HG02798 (cell line): ENCODE measurements around the gene ESYT2.
"Not testable (repeated sequence)": the region's sequence is repeated elsewhere in the genome, so short reads cannot be mapped to it uniquely, and the experiment has no call there.

Experiments used
- ATAC-seq: cut with Tn5 transposase; IDR thresholded peaks from one replicate; pipeline ENCODE4 v1.9.1; 2021; ENCODE audit warnings: mild to moderate bottlenecking; ENCODE audit not compliant: unreplicated experiment, poor library complexity

ESYT2 gene

GRCh38 chr7:158703679-158704523 is 125.4 kb downstream of the ESYT2 start:
- not testable (repeated sequence) for ATAC-seq

GRCh38 chr7:158702944-158703343 is 126.4 kb downstream of the ESYT2 start:
- ATAC-seq = no peak

GRCh38 chr7:158702196-158702595 is 127.1 kb downstream of the ESYT2 start:
- ATAC-seq = no peak

- ATAC-seq = no peak
Measured at GRCh38 chr7:158700008-158700407, 129.3 kb downstream of the ESYT2 start.

GRCh38 chr7:158699341-158699740 is 130.0 kb downstream of the ESYT2 start:
- ATAC-seq = no peak

- ATAC-seq = no peak
Measured at GRCh38 chr7:158698657-158699195, 130.6 kb downstream of the ESYT2 start.

- not testable (repeated sequence) for ATAC-seq
Measured at GRCh38 chr7:158697597-158697996, 131.7 kb downstream of the ESYT2 start.

GRCh38 chr7:158695726-158696452 is 133.4 kb downstream of the ESYT2 start:
- ATAC-seq = peak; percentile 83

GRCh38 chr7:158695056-158695455 is 134.3 kb downstream of the ESYT2 start:
- ATAC-seq = no peak

- ATAC-seq = no peak
Measured at GRCh38 chr7:158694650-158695049, 134.7 kb downstream of the ESYT2 start.

- ATAC-seq = no peak
Measured at GRCh38 chr7:158689488-158689887, 139.8 kb downstream of the ESYT2 start.

- ATAC-seq = no peak
Measured at GRCh38 chr7:158687406-158687805, 141.9 kb downstream of the ESYT2 start.

- no peak for ATAC-seq
Measured at GRCh38 chr7:158685693-158686092, 143.6 kb downstream of the ESYT2 start.

GRCh38 chr7:158684329-158684728 is 145.0 kb downstream of the ESYT2 start:
- no peak for ATAC-seq

GRCh38 chr7:158683541-158683940 is 145.8 kb downstream of the ESYT2 start:
- ATAC-seq = no peak

- ATAC-seq = no peak
Measured at GRCh38 chr7:158682456-158682855, 146.9 kb downstream of the ESYT2 start.
